Colonic mucosa (tissue), 4 donors: ENCODE results near the gene SERINC4. TPM values are rescaled to one million over a fixed set of nuclear protein-coding genes. Genes with fewer than 3 reads are reported as not detected.
"Not testable (repeated sequence)": the region's sequence is repeated elsewhere in the genome, so short reads cannot be mapped to it uniquely, and the experiment has no call there.

Experiments used
- DNase-seq: peaks from one replicate; pipeline ENCODE4 v3.0.0-alpha.2; 2020
- H3K27ac ChIP-seq: fragments of 200-600 bp; one replicate; pipeline ENCODE4 v1.8.0; 2021
- H3K27me3 ChIP-seq: fragments of 200-600 bp; one replicate; pipeline ENCODE4 v1.8.0; 2021
- H3K36me3 ChIP-seq: fragments of 200-600 bp; one replicate; pipeline ENCODE4 v1.8.0; 2021
- H3K4me1 ChIP-seq: fragments of 200-600 bp; one replicate; pipeline ENCODE4 v1.8.0; 2021; ENCODE audit warnings: mild to moderate bottlenecking
- H3K4me3 ChIP-seq: fragments of 200-600 bp; one replicate; pipeline ENCODE4 v1.8.0; 2021
- H3K9ac ChIP-seq, 2 donors: one replicate each; pipeline ENCODE4 v1.7.0; 2013; ENCODE audit warnings: control low read depth in 2 of 2, low read depth in 2 of 2, low read length in 2 of 2
- H3K9me3 ChIP-seq: fragments of 200-600 bp; one replicate; pipeline ENCODE4 v1.8.0; 2021
- CTCF ChIP-seq: fragments of 200-600 bp; IDR thresholded peaks from one replicate; pipeline ENCODE4 v1.8.0; 2022; ENCODE audit warnings: antibody characterized with exemption, mild to moderate bottlenecking
- intact Hi-C: fragments of 100-400 bp; cut with DNase I; formaldehyde crosslinking; loops from one replicate; pipeline ENCODE4 v1.14.1; 2022
- total RNA-seq, 2 donors: library from RNA; stranded (reverse); fragmentation: NEBNext Ultra II Directional in 1 of 2; extraction: Animal tissue kit (Norgen Biotek cat#: 25700) in 1 of 2; gene quantifications; one replicate each; pipeline ENCODE4 v1.2.1, GENCODE V29; 2021
- donor health status: healthy.
- donor health status: DM: no; HTN: no; CAD: no.
- donor health status: DM: no; HTN: no; CAD: no.

SERINC4 gene
- total RNA-seq, 2 donors from 2014 or later, result 0.21 to 0.44 TPM

GRCh38 chr15:43808960-43809678 lies 9.1 kb upstream of the SERINC4 start:
- no peak overlapping the region for H3K27ac ChIP-seq
- H3K4me3 ChIP-seq, result no peak overlapping the region
- H3K9me3 ChIP-seq, result no peaks in the 10 kb centered on the region
- TF ChIP-seq CTCF, result no peak
- H3K4me1 ChIP-seq, result no peaks in the 10 kb centered on the region
- H3K36me3 ChIP-seq, result peaks cover 24% of the 10 kb centered on the region
- no peak for DNase-seq
- no peak overlapping the region for H3K9ac ChIP-seq
- intact Hi-C loops, result no loop called here
- H3K27me3 ChIP-seq, result no peaks in the 10 kb centered on the region

GRCh38 chr15:43808435-43808950 lies 8.5 kb upstream of the SERINC4 start:
- DNase-seq, result no peak
- intact Hi-C loops, result no loop called here
- TF ChIP-seq CTCF, result no peak
- peaks cover 18% of the 10 kb centered on the region for H3K36me3 ChIP-seq
- H3K9ac ChIP-seq, result no peak overlapping the region
- no peak overlapping the region for H3K4me3 ChIP-seq
- no peak overlapping the region for H3K27ac ChIP-seq
- H3K9me3 ChIP-seq, result no peaks in the 10 kb centered on the region
- H3K4me1 ChIP-seq, result no peaks in the 10 kb centered on the region
- no peaks in the 10 kb centered on the region for H3K27me3 ChIP-seq

GRCh38 chr15:43802676-43803075 lies 2.7 kb upstream of the SERINC4 start:
- H3K9ac ChIP-seq, H3K9me3 ChIP-seq, H3K27ac ChIP-seq, H3K27me3 ChIP-seq, DNase-seq, H3K4me3 ChIP-seq, intact Hi-C loops: not testable (repeated sequence)
- Histone ChIP-seq H3K4me1 (peaks cover 13% of the 10 kb centered on the region), H3K36me3 (peaks cover 11% of the 10 kb centered on the region)

- Histone ChIP-seq H3K9me3 (no peaks in the 10 kb centered on the region), H3K9ac (peak within 1 kb of the TSS; percentile 84 to 99), H3K36me3 (peaks cover 6% of the 10 kb centered on the region), H3K27me3 (no peaks in the 10 kb centered on the region), H3K4me1 (peaks cover 19% of the 10 kb centered on the region), H3K27ac (peak within 1 kb of the TSS; percentile 90), H3K4me3 (peak within 1 kb of the TSS; percentile 89)
- DNase-seq, result peak; percentile 96
- intact Hi-C loops, result no loop called here
- TF ChIP-seq CTCF, result no peak
Measured at GRCh38 chr15:43800286-43801141, 494 bp upstream of the SERINC4 start, which contains the start of gene HYPK. Gene HYPK (plus strand): TSS chr15:43800599. CDS start chr15:43800623, 24 bp downstream.

- no peak overlapping the region for H3K4me3 ChIP-seq
- DNase-seq, result peak; percentile 49
- no peaks in the 10 kb centered on the region for H3K27me3 ChIP-seq
- intact Hi-C loops, result loop anchor here (10.0 kb wide), 1 partner anchor 915 kb away; the partner anchor contains the start of genes B2M and PATL2
- no peaks in the 10 kb centered on the region for H3K9me3 ChIP-seq
- peak overlapping the region; percentile 90 for H3K27ac ChIP-seq
- H3K36me3 ChIP-seq, result peaks cover 4% of the 10 kb centered on the region
- peaks cover 21% of the 10 kb centered on the region for H3K4me1 ChIP-seq
- peak overlapping the region; percentile 45 to 99 for H3K9ac ChIP-seq
- TF ChIP-seq CTCF, result no peak
Measured at GRCh38 chr15:43799209-43799944, 643 bp downstream of the SERINC4 start.
